ENCODE results near the gene MYF6. TPM values are rescaled to one million over a fixed set of nuclear protein-coding genes. Genes with fewer than 3 reads are reported as not detected.

Gene MYF6
- total RNA-seq, 1 experiment from 2014 or later, result not detected

DNA sequence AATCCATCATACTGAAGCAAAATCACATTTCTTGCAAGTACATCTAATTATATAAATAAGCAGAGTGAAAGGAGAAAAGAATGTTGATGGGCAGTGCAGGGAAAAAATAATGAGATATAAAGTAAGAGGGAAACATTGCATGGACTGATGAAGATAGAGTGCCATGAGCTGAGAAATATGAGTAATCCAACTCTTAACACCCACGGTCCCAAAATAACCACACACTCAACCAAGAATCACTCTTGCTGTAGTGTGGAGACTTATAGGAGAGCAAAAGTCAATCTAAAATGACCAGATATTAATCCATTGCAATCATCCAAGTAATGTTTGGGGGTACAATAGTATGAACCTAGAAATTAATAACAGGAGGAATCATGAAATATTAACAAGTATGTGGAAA lies 49.4 kb downstream of the MYF6 start:
- DNase-seq (ENCODE audit: low read depth), result no peak

Other genes with a start within 250 kb of the MYF6 start
- gene MYF5, start 9.3 kb downstream of the MYF6 start, total RNA-seq (2014; rRNA removed; shearing (Covaris generic)), result not detected in 2 replicates
- gene LIN7A, start 230.3 kb downstream of the MYF6 start, total RNA-seq (2014; rRNA removed; shearing (Covaris generic)), result 1.3 and 1.9 TPM in 2 replicates

All from M059J (cell line).